Activated CD4-positive, alpha-beta T cell treated with anti-CD3 and anti-CD28 coated beads, Interleukin-2, amount 50 U/mL, for 4 hours (primary cell): ENCODE measurements around the gene RUFY4.
"Not testable (repeated sequence)": the region's sequence is repeated elsewhere in the genome, so short reads cannot be mapped to it uniquely, and the experiment has no call there.

Experiments used
- DNase-seq, 2 experiments: peaks; one replicate each; pipeline ENCODE4 v3.0.0-alpha.2; 2020

The RUFY4 gene

GRCh38 chr2:218031771-218032257 is 37.2 kb upstream of the RUFY4 start:
- no peak for DNase-seq

GRCh38 chr2:218032336-218033171 is 36.5 kb upstream of the RUFY4 start:
- no peak for DNase-seq

GRCh38 chr2:218033208-218033589 is 35.9 kb upstream of the RUFY4 start:
- DNase-seq = no peak

GRCh38 chr2:218033590-218034496 is 35.2 kb upstream of the RUFY4 start:
- DNase-seq = no peak

- peak; percentile 41 to 48 for DNase-seq
Measured at GRCh38 chr2:218034497-218035213, 34.4 kb upstream of the RUFY4 start.

- no peak for DNase-seq
Measured at GRCh38 chr2:218035463-218036100, 33.5 kb upstream of the RUFY4 start.

- no peak for DNase-seq
Measured at GRCh38 chr2:218036371-218036770, 32.7 kb upstream of the RUFY4 start.

GRCh38 chr2:218039171-218039570 is 29.9 kb upstream of the RUFY4 start:
- no peak for DNase-seq

GRCh38 chr2:218040883-218041282 is 28.2 kb upstream of the RUFY4 start:
- DNase-seq = no peak

- DNase-seq = no peak
Measured at GRCh38 chr2:218041302-218042168, 27.5 kb upstream of the RUFY4 start.

- no peak for DNase-seq
Measured at GRCh38 chr2:218043100-218043499, 26.0 kb upstream of the RUFY4 start.

- no peak for DNase-seq
Measured at GRCh38 chr2:218043701-218044109, 25.3 kb upstream of the RUFY4 start.

- not testable (repeated sequence) for DNase-seq
Measured at GRCh38 chr2:218044599-218044998, 24.5 kb upstream of the RUFY4 start.

GRCh38 chr2:218046238-218046637 is 22.8 kb upstream of the RUFY4 start:
- no peak for DNase-seq

- no peak for DNase-seq
Measured at GRCh38 chr2:218047536-218048225, 21.4 kb upstream of the RUFY4 start.

GRCh38 chr2:218051903-218052302 is 17.1 kb upstream of the RUFY4 start:
- no peak for DNase-seq

GRCh38 chr2:218059289-218059688 is 9.8 kb upstream of the RUFY4 start:
- no peak for DNase-seq

GRCh38 chr2:218060118-218060517 is 8.9 kb upstream of the RUFY4 start:
- DNase-seq = no peak

- DNase-seq = no peak
Measured at GRCh38 chr2:218060950-218061660, 7.9 kb upstream of the RUFY4 start.

GRCh38 chr2:218063486-218063885 is 5.6 kb upstream of the RUFY4 start:
- DNase-seq = no peak
